Right lung (tissue), 10 donors: Measurements from ENCODE around the gene TEDC2. TPM values are rescaled to one million over a fixed set of nuclear protein-coding genes. Genes with fewer than 3 reads are reported as not detected.
"Not testable (repeated sequence)": the region's sequence is repeated elsewhere in the genome, so short reads cannot be mapped to it uniquely, and the experiment has no call there.

Experiments used
- DNase-seq, 2 donors: peaks; one replicate each; pipeline ENCODE4 v3.0.0-alpha.2; 2013
- long read RNA-seq, 8 donors: transcript quantifications; one replicate each; lab custom pipeline, GENCODE V29; 2026
- polyA plus RNA-seq, 5 donors: library from polyadenylated mRNA; unstranded; fragments of 120-200 nt; gene quantifications; one replicate each; pipeline versions ENCODE4 v1.2.1 to v1.2.3, GENCODE V29; 2013; ENCODE audit warnings: inconsistent platforms in 1 of 5, low replicate concordance in 1 of 5; ENCODE audit not compliant: insufficient read length in 5 of 5, insufficient read depth in 1 of 5

The TEDC2 gene, protein sequence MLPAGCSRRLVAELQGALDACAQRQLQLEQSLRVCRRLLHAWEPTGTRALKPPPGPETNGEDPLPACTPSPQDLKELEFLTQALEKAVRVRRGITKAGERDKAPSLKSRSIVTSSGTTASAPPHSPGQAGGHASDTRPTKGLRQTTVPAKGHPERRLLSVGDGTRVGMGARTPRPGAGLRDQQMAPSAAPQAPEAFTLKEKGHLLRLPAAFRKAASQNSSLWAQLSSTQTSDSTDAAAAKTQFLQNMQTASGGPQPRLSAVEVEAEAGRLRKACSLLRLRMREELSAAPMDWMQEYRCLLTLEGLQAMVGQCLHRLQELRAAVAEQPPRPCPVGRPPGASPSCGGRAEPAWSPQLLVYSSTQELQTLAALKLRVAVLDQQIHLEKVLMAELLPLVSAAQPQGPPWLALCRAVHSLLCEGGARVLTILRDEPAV
- 10 to 100 TPM in 2 of 5 donors, 1 to 10 TPM in 3; 6.2 to 11.9 (median 8.0) TPM for polyA plus RNA-seq
- long read RNA-seq, donor 1, partial matches to known transcripts = 0 of 2 reads
- long read RNA-seq, donor 1, other reads (novel, unspliced or antisense) = 0 of 2 reads
- long read RNA-seq, donor 2, partial matches to known transcripts = 0 of 1 reads
- long read RNA-seq, donor 2, other reads (novel, unspliced or antisense) = 0 of 1 reads
- long read RNA-seq, donor 3, partial matches to known transcripts = 0 of 1 reads
- long read RNA-seq, donor 3, other reads (novel, unspliced or antisense) = 0 of 1 reads
- long read RNA-seq, donor 4, partial matches to known transcripts = 0 of 1 reads
- long read RNA-seq, donor 4, other reads (novel, unspliced or antisense) = 0 of 1 reads
- long read RNA-seq, donor 5, partial matches to known transcripts = 0 of 6 reads
- long read RNA-seq, donor 5, other reads (novel, unspliced or antisense) = 0 of 6 reads
- long read RNA-seq, donor 6, transcript TEDC2-201 (10 exons, 1,662 nt) = major isoform, 5 of 6 reads
- long read RNA-seq, donor 6, partial matches to known transcripts = 0 of 6 reads
- long read RNA-seq, donor 6, other reads (novel, unspliced or antisense) = 0 of 6 reads
- long read RNA-seq, donor 7 = 0 reads
- long read RNA-seq, donor 8, partial matches to known transcripts = 0 of 2 reads
- long read RNA-seq, donor 8, other reads (novel, unspliced or antisense) = 0 of 2 reads

DNA sequence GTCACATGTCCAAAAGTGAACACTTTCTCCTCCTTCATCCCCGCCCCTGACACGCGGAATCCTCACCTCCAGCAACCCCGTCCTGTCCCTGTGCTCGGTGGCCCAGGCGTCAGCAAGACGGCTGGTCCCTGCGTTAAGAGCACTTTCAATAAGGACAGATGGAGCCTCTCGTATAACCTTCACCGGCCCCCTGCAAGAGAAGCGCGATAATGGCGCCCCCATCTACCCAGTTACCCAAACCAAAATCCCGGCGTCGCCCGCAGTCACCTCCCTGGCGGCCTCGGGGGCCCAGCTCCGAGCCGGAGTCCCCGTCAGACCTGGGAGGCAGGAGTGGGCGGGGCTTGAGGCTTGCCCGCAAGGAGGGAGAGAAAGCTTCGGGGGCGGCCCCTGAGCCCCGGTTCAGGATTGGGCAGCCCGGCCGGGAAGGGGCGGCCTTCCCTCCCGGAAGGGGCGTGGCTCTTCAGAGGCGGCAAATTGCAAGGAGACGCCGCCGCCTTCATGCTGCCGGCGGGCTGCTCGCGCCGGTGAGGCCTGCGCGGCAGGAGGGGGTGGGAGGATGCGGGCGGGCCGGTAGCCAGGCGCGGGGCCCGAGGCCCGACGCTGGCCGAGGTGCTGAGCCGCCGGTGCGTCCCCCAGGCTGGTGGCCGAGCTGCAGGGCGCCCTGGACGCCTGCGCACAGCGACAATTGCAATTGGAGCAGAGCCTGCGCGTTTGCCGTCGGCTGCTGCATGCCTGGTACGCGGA lies at the start of gene TEDC2:
TSS of gene TEDC2 (plus strand) at position 463 of the 744 bp plus-strand sequence. CDS start at position 499, 36 bp downstream.
- DNase-seq = peak; percentile 92

DNA sequence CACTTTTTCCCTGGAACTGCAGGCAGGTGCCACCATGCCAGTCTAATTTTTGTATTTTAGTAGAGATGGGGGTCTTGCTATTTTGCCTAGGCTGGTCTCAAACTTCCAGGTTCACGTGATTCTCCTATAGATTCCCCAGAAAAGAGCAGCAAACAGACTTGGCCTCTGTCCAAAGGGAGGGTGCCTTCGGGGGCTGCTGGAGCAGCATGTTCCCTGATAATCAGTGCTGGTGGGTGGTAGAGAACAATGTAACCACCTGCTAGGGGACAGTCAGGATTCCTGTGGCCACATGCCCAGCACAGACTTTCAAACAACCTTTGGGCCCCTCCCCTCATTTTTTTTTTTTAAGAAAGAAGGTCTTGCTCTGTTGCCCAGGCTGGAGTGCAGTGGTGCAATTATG lies 44.8 kb upstream of the TEDC2 start:
- no peak for DNase-seq

DNA sequence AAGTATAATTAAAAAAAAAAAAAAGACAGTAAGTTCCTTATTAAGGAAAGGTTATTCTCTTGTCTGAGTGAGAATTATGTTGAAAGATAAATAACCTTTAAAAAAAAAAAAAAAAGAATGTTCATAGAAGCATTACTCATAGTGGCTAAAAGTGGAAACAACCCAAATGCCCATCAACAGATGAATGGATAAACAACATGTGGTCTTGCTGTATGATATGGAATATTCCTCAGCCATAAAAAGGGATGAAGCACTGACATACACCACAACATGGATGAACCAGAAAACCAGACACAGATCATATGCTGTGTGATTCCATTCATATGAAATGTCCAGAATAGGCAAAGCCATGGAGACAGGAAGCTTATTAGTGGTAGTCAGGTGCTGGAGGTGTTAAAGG lies 39.9 kb upstream of the TEDC2 start:
- DNase-seq = no peak

DNA sequence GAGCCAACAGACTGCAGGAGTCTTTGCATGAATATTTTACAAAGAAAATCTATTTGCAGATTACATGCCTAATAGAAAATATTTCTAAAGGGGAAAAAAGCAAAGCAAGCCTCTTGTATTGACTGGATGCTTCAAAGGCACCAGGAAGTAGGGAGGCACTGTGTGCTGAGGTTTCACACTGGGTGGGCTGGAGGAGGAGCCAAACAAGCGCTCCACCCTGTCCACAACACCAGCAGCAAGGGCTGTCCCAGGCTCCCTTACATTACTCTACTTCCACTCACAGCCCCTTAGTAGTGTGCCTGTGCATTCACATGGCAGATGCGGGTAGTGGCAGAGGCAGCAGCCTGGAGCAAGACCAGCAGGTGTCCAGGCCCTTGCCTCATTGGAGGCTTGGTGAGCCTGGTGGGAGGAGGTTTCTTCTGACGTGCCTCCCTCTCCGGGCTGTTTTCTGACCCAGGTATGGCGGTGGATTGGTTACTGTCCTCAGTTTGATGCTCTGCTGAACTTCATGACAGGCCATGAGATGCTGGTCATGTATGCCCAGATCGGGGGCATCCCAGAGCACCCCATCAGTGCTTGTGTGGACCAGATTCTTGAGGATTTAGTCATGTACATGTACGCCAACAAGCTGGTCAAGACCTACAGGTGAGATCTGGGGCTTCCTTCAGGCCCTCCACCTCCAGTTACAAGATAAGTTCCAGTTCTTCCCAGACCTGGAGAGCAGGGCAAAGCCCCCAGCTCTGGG lies 37.6 kb upstream of the TEDC2 start:
- no peak for DNase-seq

DNA sequence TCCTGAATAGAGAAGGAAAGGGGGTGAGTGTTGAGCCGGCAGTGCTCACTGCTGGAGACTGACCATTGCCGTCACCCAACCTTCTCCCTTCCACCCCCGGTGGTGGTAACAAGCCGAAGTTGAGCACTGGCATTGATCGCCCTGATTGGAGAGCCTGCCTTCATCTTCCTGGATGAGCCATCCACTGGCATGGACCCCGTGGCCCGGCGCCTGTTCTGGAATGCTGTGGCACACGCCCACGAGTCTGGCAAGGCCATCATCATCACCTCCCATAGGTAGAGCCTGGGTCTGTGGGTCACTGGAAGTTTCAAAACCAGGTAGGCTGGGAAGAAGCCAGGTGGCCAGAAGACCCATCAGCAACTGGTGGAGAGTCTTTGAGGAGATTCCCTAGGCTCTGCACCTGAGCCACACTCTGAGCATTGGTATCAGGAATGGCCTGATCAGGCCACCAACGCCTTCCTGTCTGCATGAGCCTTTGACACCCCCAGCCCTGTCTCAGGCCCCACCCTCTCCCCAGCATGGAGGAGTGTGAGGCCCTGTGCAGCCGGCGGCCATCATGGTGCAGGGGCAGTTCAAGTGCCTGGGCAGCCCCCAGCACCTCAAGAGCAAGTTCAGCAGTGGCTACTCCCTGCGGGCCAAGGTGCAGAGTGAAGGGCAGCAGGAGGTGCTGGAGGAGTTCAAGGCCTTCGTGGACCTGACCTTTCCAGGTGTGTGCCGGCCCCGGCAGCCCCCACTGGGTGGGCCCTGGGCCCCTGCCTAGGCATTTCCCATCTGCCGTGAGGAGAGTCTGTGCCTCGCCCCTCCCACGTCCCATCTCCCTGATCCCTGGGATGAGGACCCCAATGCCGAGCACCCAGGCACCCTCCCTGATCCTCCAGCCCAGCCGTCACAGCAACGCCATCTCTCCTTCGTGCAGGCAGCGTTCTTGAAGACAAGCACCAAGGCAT lies 35.6 kb upstream of the TEDC2 start:
- DNase-seq = no peak

DNA sequence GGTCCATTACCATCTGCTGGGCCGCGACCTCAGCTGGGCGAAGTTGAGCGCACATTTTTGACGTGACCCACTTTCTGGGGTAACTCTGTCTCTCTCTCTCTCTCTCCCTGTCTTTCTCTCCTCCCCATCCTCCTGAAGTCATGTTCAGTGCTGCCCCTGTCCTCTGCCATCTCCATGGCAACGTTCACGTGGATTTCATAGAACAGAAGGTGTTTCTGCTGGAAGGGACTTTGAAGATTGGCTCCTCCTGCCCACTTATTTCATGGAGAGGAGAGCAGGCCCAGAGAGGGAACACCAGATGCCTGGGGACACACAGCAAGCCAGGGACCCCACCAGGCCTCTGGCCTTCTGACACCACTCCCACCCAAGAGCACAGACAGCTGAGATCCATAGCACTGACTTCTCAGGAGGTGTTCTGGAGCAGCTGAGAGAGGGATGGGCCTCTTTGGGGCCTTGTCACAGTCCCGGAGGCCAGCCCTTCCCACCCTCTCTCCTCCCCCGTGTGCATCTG lies 34.8 kb upstream of the TEDC2 start:
- DNase-seq = no peak

DNA sequence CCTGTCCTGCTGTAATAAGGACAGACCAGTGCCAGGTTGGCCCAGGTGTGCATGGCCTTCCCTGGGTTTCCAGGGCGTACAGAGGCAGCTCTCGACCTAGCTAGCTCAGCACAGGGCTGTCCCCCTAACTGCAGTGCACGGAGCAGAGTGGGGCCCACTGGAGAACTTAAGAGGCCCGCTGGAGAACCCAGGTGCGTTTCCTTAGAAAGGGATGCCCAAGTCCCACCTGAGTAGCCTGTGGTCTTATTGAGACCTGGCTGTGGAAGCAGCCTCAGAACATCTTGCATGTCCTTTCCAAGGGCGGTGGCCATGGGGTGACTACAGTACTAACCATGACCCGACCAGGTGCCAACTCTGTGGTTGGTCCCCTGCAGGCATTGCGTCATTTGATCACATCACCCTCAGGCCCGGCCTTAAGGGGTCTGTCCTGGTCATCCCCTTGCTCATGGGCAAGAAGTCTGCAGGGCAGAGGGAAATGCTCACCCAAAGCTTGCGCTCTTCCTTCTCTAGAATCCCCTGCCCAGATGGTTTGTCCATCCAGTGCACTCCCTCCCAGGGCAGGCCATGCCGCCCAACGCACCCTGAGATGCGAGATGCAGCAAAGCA lies 34.0 kb upstream of the TEDC2 start:
- DNase-seq = no peak

DNA sequence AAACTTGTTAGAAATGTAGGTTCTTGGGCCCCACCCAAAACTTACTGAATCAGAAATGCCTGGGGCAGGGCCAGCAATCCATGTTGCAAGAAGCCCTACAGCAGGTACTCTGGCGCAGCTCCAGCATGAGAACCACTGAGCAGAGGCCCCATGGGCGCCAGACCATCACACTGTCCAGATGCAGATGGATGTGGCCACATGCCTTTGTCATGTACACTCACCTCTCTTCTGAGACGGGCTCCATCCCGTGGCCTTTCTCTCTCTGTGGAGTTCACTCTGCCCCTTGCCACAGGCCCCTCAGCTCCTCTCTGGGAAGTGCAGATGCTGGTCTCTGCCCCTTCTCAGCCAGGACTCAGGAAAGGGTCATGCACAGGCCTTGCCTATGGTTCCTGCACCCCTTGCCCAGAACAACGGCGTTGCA lies 33.0 kb upstream of the TEDC2 start:
- no peak for DNase-seq

DNA sequence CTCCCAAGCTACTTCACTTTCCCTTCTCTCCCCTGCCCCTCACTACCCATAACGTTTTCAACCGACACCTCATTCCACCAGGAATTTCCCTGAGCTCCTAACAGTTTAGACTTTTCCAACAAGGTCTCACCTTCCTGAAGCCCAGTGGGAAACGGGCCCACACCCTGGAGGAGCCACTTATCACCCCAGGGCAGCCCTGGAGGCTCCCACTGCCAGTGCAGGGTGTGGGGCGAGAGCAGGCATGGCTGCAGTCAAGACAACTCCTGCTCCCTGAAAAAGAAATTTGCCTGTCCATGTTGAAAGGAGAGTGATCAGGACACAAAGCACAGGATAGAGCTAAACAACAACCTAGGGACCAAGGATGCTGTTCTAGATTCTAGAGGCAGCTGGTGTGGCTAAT lies 32.4 kb upstream of the TEDC2 start:
- DNase-seq = no peak

DNA sequence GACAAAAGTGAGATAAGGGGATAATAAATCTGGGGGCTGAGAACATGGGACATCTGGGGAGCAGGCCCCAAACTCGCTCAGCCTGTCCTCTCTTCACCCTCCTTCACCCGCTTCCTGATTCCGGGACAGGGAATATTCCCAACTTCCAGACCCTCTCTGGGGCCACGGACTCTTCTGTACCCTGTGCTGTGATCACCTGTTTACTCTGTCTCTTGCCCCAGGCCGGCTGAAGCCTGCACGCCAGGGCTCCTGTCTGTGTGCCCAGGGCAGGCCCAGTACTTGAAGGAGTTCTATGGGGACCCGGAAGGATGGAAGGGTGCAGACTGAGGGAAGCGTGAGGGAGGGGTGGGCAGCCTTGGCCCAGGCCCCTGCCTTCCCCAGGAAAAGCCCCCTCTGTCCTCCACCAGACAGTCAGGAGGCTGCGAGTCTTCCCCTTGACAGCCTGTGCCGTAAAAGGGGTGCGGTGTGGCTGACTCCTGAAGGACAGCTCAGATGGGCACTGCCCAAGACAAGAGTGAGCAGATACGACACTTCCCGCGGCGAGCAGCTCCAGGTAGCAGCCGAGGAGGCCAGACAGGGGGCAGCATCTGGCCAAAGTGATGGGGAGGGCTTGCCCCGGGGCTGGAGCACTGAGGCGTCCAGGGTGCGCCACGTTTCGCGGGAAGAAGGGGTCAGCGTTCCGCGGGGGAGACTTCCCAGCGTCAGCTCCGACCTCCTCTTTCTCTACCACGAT lies 31.7 kb upstream of the TEDC2 start:
- DNase-seq = no peak

DNA sequence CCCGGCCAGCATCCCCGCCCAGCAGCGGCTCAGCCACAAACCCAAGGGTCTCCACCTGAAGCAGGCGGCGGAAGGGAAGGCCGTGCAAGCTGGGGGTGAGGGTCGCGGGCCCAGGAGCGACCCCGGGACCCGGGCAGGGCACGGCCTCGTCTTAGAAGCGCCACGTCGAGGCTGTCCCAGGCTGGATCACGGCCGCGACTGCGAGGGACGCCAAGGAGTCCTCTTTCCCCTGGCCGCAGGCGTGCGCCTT lies 31.2 kb upstream of the TEDC2 start:
- DNase-seq = no peak

DNA sequence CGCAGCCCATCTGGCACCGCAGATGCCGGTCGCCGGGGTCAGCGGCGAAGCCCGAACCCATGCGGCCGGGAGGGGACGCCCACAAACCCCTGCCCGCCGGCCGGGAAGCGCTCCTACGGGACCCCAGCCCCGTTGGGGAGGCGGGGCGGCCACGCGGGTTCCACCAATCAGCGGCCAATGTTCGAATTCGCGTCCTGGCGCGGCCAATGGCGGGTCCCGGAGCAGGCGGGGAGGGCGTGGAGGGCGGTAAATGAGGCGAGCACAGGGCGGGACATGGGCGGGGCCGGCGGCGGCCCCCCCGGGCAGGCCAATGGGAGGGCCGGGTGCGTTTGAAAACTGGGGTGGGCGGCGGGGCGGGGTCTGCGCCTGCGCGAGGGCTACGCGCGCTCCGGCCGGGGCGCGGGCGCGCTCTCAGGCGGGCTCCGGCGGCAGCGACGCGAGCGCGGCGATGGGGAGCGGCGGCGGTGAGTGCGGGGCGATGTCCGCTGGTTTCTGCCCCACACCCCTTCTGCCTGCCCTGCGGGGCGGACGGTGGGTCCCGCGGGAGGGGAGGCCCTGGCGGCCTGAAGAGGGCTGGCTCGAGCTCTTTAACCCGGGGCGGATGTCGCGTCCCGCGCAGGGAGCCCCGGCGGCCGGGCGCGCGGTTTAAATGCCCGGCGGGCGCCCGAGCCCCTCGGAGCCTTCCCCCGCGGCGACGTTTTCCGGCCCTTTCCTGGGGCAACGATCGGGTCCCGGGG lies 30.7 kb upstream of the TEDC2 start, which contains the start of gene CCNF:
TSS of gene CCNF (plus strand) at position 414 of the 737 bp plus-strand sequence. CDS start at position 449, 35 bp downstream.
- DNase-seq = peak; percentile 97 to 98

DNA sequence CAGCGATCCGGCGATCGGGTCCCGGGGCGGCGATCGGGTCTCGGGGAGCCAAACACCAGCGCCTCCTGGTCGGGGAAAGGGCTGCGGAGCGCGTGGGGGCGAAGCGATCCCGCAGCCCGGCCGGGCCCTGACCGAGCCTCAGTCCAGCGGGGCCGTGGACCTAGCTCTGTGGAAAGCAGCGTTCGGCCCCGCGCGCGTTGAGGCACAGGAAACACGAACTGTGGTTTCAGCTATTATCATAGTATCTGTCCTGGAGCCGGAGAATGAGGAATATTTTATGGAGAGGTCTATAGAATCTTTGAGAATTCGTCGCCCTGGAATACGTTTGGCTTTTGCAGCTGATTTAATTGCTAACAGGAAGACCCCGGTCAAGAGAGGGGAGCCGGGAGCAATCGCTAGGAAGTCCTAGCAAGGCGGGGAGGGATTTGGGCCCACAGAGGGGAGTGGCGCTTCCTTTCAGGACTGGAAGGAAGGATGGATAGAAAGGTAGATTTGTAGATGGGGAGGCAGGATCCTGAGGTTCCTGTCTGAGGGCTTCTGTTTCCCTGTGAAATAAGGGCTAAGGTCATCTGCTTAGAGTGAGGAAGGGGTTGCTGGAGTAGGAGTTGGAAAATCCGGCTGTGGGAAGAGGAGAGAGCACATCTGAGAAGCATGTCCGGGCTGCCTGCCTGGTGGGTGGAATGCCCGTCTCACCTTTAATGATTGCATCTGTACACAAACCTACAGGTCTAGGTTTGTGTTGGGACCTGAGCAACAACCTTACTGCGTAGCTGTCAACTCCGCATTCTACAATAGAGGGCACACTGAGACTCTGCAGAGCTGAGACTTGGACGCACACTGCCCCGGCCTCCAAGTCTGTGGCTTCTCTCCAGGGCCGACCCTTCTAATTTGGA lies 29.9 kb upstream of the TEDC2 start:
- DNase-seq = peak; percentile 11 to 20

DNA sequence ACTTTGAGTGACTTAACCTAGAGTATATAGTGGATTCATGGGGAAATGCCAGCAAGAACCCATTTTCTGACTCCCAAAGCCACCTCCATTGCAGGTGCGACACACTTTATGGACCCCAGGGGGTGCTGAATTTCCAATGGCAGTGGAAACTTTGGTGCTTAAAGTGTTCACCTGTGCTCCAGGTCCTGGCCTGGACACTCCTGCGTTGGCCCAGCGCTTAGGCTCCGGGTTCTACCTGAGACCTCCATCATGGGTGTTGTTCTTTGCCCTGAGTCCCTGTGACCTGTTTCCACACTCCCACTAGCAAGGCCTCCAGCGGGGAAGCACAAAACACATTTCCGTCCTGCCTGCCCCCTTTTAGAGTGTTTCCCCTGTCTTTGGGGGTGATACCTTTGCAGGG lies 27.6 kb upstream of the TEDC2 start:
- DNase-seq = no peak

DNA sequence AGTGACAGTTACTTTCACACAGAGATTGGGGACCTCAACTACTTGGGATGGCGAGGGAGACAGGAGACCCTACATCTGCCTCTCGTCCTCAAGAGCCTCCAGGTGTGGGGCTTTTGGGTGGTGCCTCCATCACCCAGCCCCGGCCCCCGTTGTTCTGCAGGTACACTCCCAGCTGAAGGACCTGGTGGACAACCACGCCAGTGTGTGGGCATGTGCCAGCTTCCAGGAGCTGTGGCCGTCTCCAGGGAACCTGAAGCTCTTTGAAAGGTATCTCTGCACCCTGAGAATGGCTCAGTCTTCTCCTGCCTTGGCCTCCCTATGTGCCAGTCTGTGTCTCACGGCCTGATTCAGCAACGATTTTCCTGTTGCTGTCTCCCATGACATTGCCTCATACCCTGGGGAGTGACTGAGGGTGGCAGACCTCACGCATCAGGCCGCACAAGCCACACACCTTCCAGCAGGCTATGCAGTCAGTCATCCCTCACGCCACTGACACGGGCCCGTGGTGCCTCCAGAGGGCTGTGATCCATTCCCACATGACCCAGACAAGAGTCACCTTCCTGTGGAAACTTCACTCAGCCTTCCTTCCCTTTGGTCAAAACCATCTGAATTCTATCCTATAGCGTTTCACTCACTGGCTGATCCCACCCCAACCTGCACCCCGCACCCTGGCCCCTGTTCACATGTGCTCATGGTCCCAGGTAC lies 27.0 kb upstream of the TEDC2 start:
- DNase-seq = no peak

DNA sequence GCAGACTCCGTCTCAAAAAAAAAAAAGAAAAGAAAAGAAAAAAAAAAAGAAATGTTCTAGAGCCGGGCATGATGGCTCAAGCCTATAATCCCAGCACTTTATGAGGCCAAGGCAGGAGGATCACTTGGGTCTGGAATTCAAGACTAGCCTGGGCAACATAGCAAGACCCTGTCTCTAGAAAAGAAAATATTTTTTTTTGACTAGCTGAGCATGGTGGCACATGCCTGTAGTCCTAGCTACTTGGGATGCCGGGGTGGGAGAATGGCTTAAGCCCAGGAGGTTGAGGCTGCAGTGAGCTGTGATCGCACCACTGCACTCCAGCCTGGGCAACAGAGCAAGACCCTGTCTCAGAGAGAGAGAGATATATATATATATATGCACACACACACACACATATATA lies 24.7 kb upstream of the TEDC2 start:
- not testable (repeated sequence) for DNase-seq
